Skeletal muscle satellite cell (primary cell): Measurements from ENCODE around the gene PLPP3.
A peak's percentile ranks its signal among the peaks of the same experiment; 100 is the strongest.

Experiments used
- H3K27me3 ChIP-seq: 2 replicates; pipeline ENCODE4 v1.7.0; 2013; ENCODE audit warnings: low read length; ENCODE audit not compliant: control insufficient read depth, insufficient read depth
- H3K36me3 ChIP-seq: 2 replicates; pipeline ENCODE4 v1.7.0; 2013; ENCODE audit warnings: mild to moderate bottlenecking, control low read depth, low read length; ENCODE audit not compliant: insufficient read depth
- H3K4me1 ChIP-seq: 2 replicates; pipeline ENCODE4 v1.7.0; 2013; ENCODE audit warnings: low read length; ENCODE audit not compliant: control insufficient read depth, insufficient read depth
- H3K4me2 ChIP-seq: 2 replicates; pipeline ENCODE4 v1.7.0; 2013; ENCODE audit warnings: mild to moderate bottlenecking, low read length
- H3K4me3 ChIP-seq: 2 replicates; pipeline ENCODE4 v1.7.0; 2013; ENCODE audit warnings: low read length
- H3K9ac ChIP-seq: 2 replicates; pipeline ENCODE4 v1.7.0; 2013; ENCODE audit warnings: mild to moderate bottlenecking, low read depth, low read length, moderate library complexity
- H3K9me3 ChIP-seq: replicated peaks from 2 replicates; pipeline ENCODE4 v1.7.0; 2013; ENCODE audit warnings: mild to moderate bottlenecking, control low read depth, low read length

PLPP3 gene

DNA sequence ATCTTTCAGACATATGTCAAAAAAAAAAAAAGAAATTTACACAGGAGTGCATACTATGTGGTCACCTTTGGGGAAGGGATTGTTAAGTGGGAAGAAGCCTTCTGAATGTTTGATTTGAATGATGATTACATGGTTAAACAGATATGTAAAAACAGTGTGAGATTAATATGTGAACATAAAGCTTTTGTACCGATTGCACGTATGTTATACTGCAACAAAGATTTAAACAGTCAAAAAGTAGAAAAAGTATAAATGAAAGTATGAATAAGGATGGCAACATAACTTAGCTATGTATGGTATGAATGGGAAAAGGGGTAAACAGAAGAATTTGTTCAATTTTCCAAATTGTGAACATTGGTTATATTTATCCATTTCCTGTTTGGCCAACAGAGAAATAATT is 10.0 kb upstream of the PLPP3 start:
- H3K9ac ChIP-seq = no peak overlapping the region
- peaks cover 5% of the 10 kb centered on the region for H3K4me1 ChIP-seq
- no peak overlapping the region for H3K4me3 ChIP-seq
- no peaks in the 10 kb centered on the region for H3K36me3 ChIP-seq
- H3K4me2 ChIP-seq = no peak overlapping the region
- no peaks in the 10 kb centered on the region for H3K9me3 ChIP-seq
- no peaks in the 10 kb centered on the region for H3K27me3 ChIP-seq

DNA sequence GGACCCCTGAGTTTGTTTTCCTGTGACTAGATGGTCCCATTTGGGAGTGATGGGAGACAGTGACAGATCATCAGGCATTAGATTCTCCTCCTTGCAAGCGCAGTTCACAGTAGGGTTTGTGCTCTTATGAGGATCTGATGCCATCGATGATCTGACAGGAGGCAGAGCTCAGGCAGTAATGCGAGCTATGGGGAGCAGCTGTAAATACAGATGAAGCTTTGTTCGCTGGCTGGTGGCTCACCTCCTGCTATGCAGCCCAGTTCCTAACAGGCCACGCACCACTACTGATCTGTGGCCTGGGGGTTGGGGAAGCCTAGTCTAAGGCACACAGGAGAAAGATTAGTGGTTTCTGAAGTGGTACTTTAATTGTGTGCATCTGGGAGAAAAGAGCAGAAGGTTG is 7.1 kb upstream of the PLPP3 start:
- Histone ChIP-seq H3K4me1 (peaks cover 5% of the 10 kb centered on the region), H3K9me3 (no peaks in the 10 kb centered on the region), H3K27me3 (no peaks in the 10 kb centered on the region), H3K9ac (no peak overlapping the region), H3K4me2 (no peak overlapping the region), H3K36me3 (no peaks in the 10 kb centered on the region), H3K4me3 (no peak overlapping the region)

DNA sequence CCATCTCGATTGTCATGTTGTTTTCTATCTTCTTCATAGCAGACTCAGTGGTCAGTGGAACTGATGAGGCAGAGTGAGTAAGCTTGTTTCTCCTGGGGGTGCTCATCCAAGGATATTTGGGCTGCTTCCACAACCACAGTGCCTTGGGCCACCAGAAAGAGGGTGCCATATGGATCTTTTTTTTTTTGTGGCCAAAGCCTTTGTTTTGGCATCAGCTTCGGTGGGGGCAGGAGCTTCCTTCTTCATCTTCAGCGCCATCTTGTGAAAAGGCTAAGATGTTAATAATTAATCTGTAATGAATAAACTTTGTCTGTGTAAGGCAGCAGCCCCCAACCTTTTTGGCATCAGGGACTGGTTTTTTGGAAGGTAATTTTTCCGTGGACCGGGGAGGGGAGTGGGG is 6.6 kb upstream of the PLPP3 start:
- Histone ChIP-seq H3K27me3 (no peaks in the 10 kb centered on the region), H3K36me3 (no peaks in the 10 kb centered on the region), H3K9me3 (no peaks in the 10 kb centered on the region), H3K4me1 (peaks cover 5% of the 10 kb centered on the region), H3K9ac (no peak overlapping the region), H3K4me3 (no peak overlapping the region), H3K4me2 (no peak overlapping the region)

DNA sequence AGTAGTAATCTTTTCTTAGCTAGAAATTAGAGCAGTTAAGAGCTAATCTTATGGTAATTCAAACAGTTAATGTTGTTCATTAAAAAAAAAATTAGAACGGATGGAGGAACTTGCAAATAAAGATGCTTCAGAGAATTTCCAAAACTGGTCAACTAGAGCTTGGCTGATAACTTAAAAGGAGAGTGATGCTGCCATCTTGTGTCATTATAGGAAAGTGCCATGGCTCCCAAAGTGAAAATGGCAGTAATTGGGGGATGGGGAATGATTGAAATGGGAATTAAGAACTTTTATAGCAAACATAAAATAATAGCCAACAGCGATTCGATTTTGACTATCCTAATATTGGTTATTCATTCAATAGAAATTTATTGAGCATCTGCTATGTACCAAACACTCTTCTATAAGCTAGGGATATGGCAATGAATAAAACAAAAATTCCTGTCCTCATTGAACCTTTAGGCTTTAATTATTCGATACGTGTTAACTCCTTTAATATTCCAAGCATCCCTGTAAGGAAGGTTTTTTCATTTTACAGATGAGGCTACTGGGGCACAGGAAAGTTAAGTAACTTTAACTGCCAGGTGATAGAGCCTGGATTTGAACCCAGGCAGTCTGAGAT is 5.7 kb upstream of the PLPP3 start:
- Histone ChIP-seq H3K4me1 (peaks cover 8% of the 10 kb centered on the region), H3K4me2 (no peak overlapping the region), H3K9ac (no peak overlapping the region), H3K27me3 (no peaks in the 10 kb centered on the region), H3K9me3 (no peaks in the 10 kb centered on the region), H3K36me3 (no peaks in the 10 kb centered on the region), H3K4me3 (no peak overlapping the region)

DNA sequence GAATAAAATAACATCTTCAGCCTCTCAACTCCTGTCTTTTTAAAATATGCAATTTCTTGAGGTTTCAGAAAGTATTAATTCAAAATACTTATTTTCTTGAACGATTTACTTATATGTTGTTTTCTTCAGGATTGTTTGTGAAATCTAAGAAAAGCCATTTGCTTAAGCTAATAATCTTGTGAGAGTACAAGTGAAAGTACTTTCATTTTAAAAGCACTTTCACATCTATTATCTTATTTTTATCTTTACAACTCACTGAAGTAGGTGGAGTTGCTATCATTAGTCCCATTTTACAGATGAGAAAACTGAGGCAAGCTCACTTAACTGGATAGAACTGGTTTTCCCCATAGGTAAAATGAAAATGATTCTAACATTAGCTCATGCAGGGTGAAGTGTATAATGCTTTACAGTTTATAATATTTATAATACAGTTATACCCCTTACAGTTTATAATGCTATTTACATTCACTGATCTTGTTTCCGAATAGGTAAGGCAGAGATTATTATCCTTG is 4.7 kb upstream of the PLPP3 start:
- H3K4me1 ChIP-seq = peaks cover 12% of the 10 kb centered on the region
- no peaks in the 10 kb centered on the region for H3K36me3 ChIP-seq
- H3K9me3 ChIP-seq = no peaks in the 10 kb centered on the region
- H3K4me3 ChIP-seq = no peak overlapping the region
- H3K27me3 ChIP-seq = no peaks in the 10 kb centered on the region
- H3K9ac ChIP-seq = no peak overlapping the region
- H3K4me2 ChIP-seq = no peak overlapping the region

DNA sequence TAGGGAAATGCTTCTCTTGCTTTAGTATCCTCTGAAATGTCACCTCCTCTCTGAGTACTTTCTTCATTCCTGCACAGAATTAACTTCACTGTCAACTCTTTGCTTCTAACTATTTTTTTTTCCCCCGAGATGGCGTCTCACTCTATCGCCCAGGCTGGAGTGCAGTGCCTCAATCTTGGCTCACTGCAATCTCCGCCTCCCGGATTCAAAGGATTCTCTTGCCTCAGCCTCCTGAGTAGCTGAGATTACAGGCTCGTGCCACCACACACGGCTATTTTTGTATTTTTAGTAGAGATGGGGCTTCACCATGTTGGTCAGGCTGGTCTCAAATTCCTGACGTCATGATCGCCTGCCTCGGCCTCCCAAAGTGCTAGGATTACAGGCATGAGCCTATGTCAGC is 1.4 kb upstream of the PLPP3 start:
- H3K27me3 ChIP-seq = no peaks in the 10 kb centered on the region
- H3K9ac ChIP-seq = no peak overlapping the region
- H3K4me1 ChIP-seq = peaks cover 9% of the 10 kb centered on the region
- no peaks in the 10 kb centered on the region for H3K9me3 ChIP-seq
- no peak overlapping the region for H3K4me3 ChIP-seq
- H3K4me2 ChIP-seq = no peak overlapping the region
- H3K36me3 ChIP-seq = peaks cover 17% of the 10 kb centered on the region

DNA sequence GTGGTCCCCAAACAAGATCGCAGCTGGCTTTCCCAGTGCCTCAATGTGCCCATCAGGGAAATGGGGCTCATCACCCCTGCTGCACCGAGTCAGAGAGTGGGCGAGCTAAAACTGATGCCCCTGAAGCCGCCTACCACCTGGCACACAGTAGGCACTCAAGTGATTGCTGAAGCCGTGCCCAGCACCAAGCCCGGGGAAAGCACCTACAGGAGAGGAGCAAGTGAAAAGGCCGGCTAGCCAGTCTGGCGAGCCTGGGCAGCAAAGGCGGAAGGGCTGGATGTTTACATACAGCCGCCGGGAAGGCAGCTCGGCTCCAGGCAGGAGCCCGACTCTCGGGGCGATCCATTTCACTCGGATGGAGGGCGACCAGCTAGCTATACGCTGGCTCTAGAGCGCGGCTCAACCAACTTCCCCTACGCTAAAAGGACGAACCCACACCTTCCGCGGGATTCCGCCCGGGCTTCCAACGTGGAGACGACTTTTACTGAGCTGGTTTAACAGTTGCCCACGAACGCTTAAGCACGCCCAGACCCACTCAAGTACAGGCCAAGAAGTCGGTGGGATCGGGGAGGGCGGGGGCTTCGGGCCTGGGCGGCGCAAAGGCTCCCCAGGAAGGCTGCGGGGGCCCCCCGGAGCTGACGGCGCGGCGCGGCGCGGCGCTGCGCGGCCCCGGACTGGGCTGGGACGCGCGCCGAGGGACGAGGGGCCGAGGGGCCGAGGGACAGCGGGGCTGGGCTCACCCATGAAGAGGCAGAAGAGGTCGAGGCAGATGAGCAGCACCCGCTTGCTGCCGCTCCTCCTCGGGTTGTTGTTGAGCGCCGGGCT is 1.0 kb downstream of the PLPP3 start:
- Histone ChIP-seq H3K36me3 (peaks cover 24% of the 10 kb centered on the region), H3K27me3 (no peaks in the 10 kb centered on the region), H3K4me2 (peak overlapping the region; percentile 84), H3K4me1 (peaks cover 15% of the 10 kb centered on the region), H3K4me3 (peak overlapping the region; percentile 91), H3K9ac (peak overlapping the region; percentile 89), H3K9me3 (no peaks in the 10 kb centered on the region)

DNA sequence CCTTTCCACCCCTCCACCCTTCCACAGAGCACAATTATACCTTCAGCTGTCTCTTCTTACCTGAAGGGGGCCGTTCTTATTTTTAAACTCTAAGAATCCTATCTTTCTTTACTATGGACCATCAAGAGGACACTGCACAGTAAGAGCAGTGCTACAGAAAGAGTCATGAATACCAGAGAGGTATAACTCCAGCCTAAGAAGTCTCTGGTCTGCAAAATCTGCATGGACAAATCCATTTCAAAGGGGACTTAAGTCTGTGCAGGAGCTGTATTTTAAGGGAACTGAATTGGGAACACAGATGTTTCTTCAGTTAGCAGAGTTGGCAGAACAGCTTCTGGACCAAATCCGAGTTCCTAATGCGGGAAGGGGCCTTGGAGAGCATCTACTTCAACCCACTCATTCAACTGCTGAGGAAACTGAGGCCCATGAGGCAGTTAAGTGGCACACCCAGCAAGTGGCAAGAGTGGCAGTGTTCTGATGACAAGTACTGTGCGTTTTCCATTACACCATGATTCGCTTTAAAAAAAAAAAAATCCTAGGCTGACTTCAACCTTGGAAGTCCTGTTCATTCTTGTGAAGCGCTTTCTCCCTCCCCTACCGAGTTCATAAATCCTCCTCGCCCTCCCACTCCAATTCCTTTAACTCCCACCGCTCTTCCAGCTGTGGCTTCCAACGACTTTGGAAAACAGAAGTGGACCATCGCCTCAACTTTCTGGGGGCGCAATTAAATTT is 1.8 kb downstream of the PLPP3 start:
- Histone ChIP-seq H3K4me2 (peak overlapping the region; percentile 84), H3K9me3 (no peaks in the 10 kb centered on the region), H3K4me3 (peak overlapping the region; percentile 91), H3K36me3 (peaks cover 31% of the 10 kb centered on the region), H3K27me3 (no peaks in the 10 kb centered on the region), H3K9ac (peak overlapping the region; percentile 89), H3K4me1 (peaks cover 23% of the 10 kb centered on the region)

DNA sequence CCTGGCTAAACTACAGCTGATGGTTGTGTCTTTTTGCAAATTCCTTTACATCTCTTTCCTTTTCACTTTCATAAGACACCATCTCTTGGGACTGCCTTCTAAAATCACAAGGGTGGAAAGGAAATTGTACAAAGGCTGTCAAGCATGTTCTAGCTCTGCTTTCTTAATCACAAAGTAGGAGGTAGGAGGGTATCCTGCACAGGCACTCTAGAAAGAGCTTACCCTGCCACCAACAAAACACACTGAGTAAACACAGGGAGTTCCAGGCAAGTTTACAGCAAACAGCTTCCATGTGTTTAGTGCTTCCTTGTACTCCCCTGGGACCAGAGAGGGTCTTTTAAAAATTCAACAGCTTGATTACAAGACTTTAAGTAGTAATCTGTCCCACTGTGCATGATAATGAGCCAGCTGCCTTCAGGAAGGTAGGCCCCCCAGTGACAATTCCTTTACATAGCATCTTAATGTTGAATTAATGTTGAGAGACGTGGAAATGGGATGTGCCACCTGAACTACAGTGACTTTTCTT is 2.4 kb downstream of the PLPP3 start:
- no peaks in the 10 kb centered on the region for H3K27me3 ChIP-seq
- H3K4me3 ChIP-seq = peak overlapping the region; percentile 91
- H3K9me3 ChIP-seq = no peaks in the 10 kb centered on the region
- peaks cover 27% of the 10 kb centered on the region for H3K4me1 ChIP-seq
- peak overlapping the region; percentile 89 for H3K9ac ChIP-seq
- H3K36me3 ChIP-seq = peaks cover 35% of the 10 kb centered on the region
- H3K4me2 ChIP-seq = peak overlapping the region; percentile 84

DNA sequence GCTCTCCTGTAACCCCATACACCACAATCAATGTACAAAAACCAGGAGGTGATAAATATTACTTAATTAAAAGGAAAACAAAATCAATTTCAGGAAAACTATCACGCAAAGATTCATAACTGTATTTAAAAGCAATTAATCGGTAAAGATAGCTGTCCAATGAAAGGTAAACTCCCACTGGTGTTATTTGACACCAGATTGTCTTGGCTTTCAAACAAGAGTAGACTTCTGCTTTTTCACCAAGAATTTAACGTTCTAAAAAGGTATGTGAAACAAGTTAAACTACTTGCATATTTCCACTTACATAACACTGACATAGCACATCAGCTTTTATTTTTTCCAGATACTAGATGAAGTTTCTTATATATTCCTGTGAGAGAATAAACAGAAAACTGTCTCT is 3.5 kb downstream of the PLPP3 start:
- H3K4me1 ChIP-seq = peaks cover 36% of the 10 kb centered on the region
- peak overlapping the region; percentile 89 for H3K9ac ChIP-seq
- H3K4me3 ChIP-seq = peak overlapping the region; percentile 91

DNA sequence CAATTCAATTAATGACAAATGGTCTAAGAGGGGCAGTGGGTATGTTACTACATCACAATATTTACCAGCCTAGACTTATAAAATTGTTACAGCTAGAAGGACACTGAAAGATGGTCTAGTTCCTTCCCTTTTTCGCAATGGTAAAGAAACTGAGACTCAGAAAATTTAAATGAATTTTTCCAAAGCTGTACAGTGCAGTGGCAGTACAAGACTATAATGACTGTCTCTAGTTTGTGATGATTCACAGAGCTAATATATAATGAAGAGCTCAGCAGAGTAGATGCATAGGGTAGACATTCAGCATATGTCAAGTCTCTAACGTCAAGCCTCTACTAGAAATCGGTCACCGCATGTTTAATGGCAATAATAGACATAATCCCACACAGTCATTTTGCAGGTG is 4.6 kb downstream of the PLPP3 start:
- H3K4me2 ChIP-seq = peak overlapping the region; percentile 84
- H3K36me3 ChIP-seq = peaks cover 41% of the 10 kb centered on the region
- H3K27me3 ChIP-seq = no peaks in the 10 kb centered on the region
- H3K4me3 ChIP-seq = peak overlapping the region; percentile 91
- peaks cover 38% of the 10 kb centered on the region for H3K4me1 ChIP-seq
- no peaks in the 10 kb centered on the region for H3K9me3 ChIP-seq
- peak overlapping the region; percentile 89 for H3K9ac ChIP-seq

More for the DNA sequence above, 3.5 kb downstream of the PLPP3 start:
- Histone ChIP-seq H3K4me2 (peak overlapping the region; percentile 84), H3K9me3 (no peaks in the 10 kb centered on the region), H3K36me3 (peaks cover 35% of the 10 kb centered on the region), H3K27me3 (no peaks in the 10 kb centered on the region)
